NB4 (cell line): Measurements from ENCODE around the gene DCTN2.

Source experiments
- CTCF ChIP-seq: IDR thresholded peaks from one replicate; pipeline ENCODE4 v1.5.1; 2012; ENCODE audit warnings: low read depth, low read length
- TF ChIP-seq, protein P1 (sequence below): IDR thresholded peaks from 2 replicates; pipeline ENCODE4 v1.6.1; 2011; ENCODE audit warnings: low read depth, low read length

GRCh38 chr12:57591782-57592325, 44.9 kb upstream of the DCTN2 start:
- no peak for TF ChIP-seq CTCF
- TF ChIP-seq, protein P1, sequence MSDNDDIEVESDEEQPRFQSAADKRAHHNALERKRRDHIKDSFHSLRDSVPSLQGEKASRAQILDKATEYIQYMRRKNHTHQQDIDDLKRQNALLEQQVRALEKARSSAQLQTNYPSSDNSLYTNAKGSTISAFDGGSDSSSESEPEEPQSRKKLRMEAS: no peak
